CD4-positive, alpha-beta memory T cell (primary cell): Measurements from ENCODE around the gene ZFAND3. TPM values are rescaled to one million over a fixed set of nuclear protein-coding genes. Genes with fewer than 3 reads are reported as not detected.

Experiments
- CTCF ChIA-PET: fragments of 350-600 bp; sonication (Branson Sonifier 250); formaldehyde crosslinking; loops from one replicate; lab custom pipeline; 2021; ENCODE audit warnings: inconsistent platforms; ENCODE audit not compliant: partially characterized antibody; lab: Charles Lee
- POLR2A ChIA-PET: fragments of 350-600 bp; sonication (Branson Sonifier 250); formaldehyde crosslinking; loops from one replicate; lab custom pipeline; 2021; ENCODE audit not compliant: partially characterized antibody; lab: Charles Lee
- DNase-seq, 5 donors: peaks; one replicate each; pipeline versions ENCODE4 v3.0.0 to v3.0.0-alpha.2; 2020 to 2022; ENCODE audit warnings: mixed read lengths in 1 of 5
- H3K27ac ChIP-seq: one replicate; pipeline ENCODE4 v1.7.0; 2013; ENCODE audit warnings: low read depth, low read length
- H3K27me3 ChIP-seq: 2 replicates; pipeline ENCODE4 v1.7.0; 2013; ENCODE audit warnings: mild to moderate bottlenecking, low read length, moderate library complexity; ENCODE audit not compliant: insufficient read depth
- H3K36me3 ChIP-seq: 2 replicates; pipeline ENCODE4 v1.7.0; 2013; ENCODE audit warnings: mild to moderate bottlenecking, low read length, moderate library complexity; ENCODE audit not compliant: insufficient read depth
- H3K4me1 ChIP-seq: 2 replicates; pipeline ENCODE4 v1.7.0; 2013; ENCODE audit warnings: mild to moderate bottlenecking, low read length, moderate library complexity; ENCODE audit not compliant: insufficient read depth
- H3K4me3 ChIP-seq, 2 donors: one replicate each; pipeline ENCODE4 v1.7.0; 2013; ENCODE audit warnings: low read length in 2 of 2, mild to moderate bottlenecking in 1 of 2
- H3K9me3 ChIP-seq, 2 donors: one replicate each; pipeline ENCODE4 v1.7.0; 2013; ENCODE audit warnings: low read length in 2 of 2, control low read depth in 1 of 2; ENCODE audit not compliant: control insufficient read depth in 1 of 2
- H3K27ac Mint-ChIP-seq, 7 donors: one replicate each; pipeline ENCODE4 v1.8.0; 2020 to 2021; ENCODE audit warnings: mixed read lengths in 7 of 7, mild to moderate bottlenecking in 6 of 7, inconsistent platforms in 3 of 7, moderate library complexity in 3 of 7
- H3K27me3 Mint-ChIP-seq, 2 donors: one replicate each; pipeline ENCODE4 v1.8.0; 2020 to 2021; ENCODE audit warnings: mixed read lengths in 2 of 2
- H3K36me3 Mint-ChIP-seq, 2 donors: one replicate each; pipeline ENCODE4 v1.8.0; 2020 to 2021; ENCODE audit warnings: mixed read lengths in 2 of 2, inconsistent platforms in 1 of 2, mild to moderate bottlenecking in 1 of 2
- H3K4me1 Mint-ChIP-seq, 4 donors: one replicate each; pipeline ENCODE4 v1.8.0; 2020 to 2021; ENCODE audit warnings: mixed read lengths in 4 of 4, mild to moderate bottlenecking in 1 of 4
- H3K4me3 Mint-ChIP-seq, 8 donors: one replicate each; pipeline ENCODE4 v1.8.0; 2020 to 2021; ENCODE audit warnings: mixed read lengths in 8 of 8, mild to moderate bottlenecking in 7 of 8, moderate library complexity in 6 of 8, inconsistent platforms in 3 of 8
- H3K9me3 Mint-ChIP-seq, 8 donors: one replicate each; pipeline ENCODE4 v1.8.0; 2020 to 2021; ENCODE audit warnings: mixed read lengths in 8 of 8, mild to moderate bottlenecking in 5 of 8, inconsistent platforms in 3 of 8, moderate library complexity in 1 of 8
- intact Hi-C: fragments of 100-400 bp; cut with micrococcal nuclease; formaldehyde crosslinking; loops from one replicate; pipeline ENCODE4 v1.15.1; 2023
- polyA plus RNA-seq, 2 donors: library from polyadenylated mRNA; unstranded; fragments of 300-500 nt; fragmentation: Illumina TruSeq; gene quantifications; one replicate each; pipeline ENCODE4 v1.2.3, GENCODE V29; 2021
- total RNA-seq, 2 experiments: library from RNA; stranded (reverse); gene quantifications; one replicate each; pipeline ENCODE4 v1.2.3, GENCODE V29; 2021

Gene ZFAND3
- total and polyA plus RNA-seq, 4 experiments from 2014 or later, result 2.1 to 33.0 (median 20.1) TPM

GRCh38 chr6:37787216-37787615 is 32.3 kb upstream of the ZFAND3 start:
- peak overlapping the region in 1 of 7 donors; percentile 68 for H3K27ac Mint-ChIP-seq
- no peaks in the 10 kb centered on the region for H3K36me3 ChIP-seq
- POLR2A ChIA-PET, result no interaction called here
- H3K4me3 Mint-ChIP-seq, result no peak overlapping the region
- intact Hi-C loops, result no loop called here
- H3K27me3 ChIP-seq, result peaks cover 17% of the 10 kb centered on the region
- H3K27ac ChIP-seq, result no peak overlapping the region
- peaks cover 8 to 24% (median 15%) of the 10 kb centered on the region in 4 donors for H3K4me1 Mint-ChIP-seq
- no peaks in the 10 kb centered on the region for H3K9me3 Mint-ChIP-seq
- no peak overlapping the region for H3K4me3 ChIP-seq
- H3K4me1 ChIP-seq, result peaks cover 12% of the 10 kb centered on the region
- no peaks in the 10 kb centered on the region for H3K9me3 ChIP-seq
- DNase-seq, result no peak
- peaks cover 20 to 23% of the 10 kb centered on the region in 2 donors for H3K27me3 Mint-ChIP-seq
- H3K36me3 Mint-ChIP-seq, result no peaks in the 10 kb centered on the region
- CTCF ChIA-PET, result interaction anchor here (1.4 kb wide), 1 partner anchor 783 kb away, joined by 4 read pairs; no protein-coding TSS in a partner anchor

DNA sequence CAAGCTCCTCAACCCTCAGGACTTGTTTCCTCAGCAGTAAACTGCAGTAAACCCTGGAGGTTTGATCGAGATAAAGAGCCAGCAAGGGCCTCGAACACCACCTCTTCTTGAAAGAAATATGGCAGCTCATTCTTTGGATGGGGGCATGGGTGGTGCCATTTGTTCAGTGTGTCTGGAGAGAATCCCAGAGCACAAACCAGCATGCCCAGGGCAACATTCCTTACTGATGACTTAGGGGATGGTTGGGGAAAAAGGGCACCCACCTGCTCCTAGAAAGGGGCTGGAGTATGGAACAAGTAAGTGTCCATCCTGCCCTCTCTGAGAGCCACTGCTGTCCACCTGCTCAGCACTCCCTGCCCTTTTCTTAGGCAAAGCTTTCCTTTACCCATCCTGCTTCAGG is 31.3 kb upstream of the ZFAND3 start:
- peaks cover 8 to 20% (median 13%) of the 10 kb centered on the region in 4 donors for H3K4me1 Mint-ChIP-seq
- no peaks in the 10 kb centered on the region for H3K9me3 Mint-ChIP-seq
- no peak overlapping the region for H3K27ac ChIP-seq
- no peaks in the 10 kb centered on the region for H3K9me3 ChIP-seq
- H3K27me3 Mint-ChIP-seq, result peaks cover 16 to 17% of the 10 kb centered on the region in 2 donors
- no peaks in the 10 kb centered on the region for H3K36me3 ChIP-seq
- H3K4me3 ChIP-seq, result no peak overlapping the region
- H3K4me1 ChIP-seq, result peaks cover 10% of the 10 kb centered on the region
- H3K27ac Mint-ChIP-seq, result no peak overlapping the region
- H3K4me3 Mint-ChIP-seq, result no peak overlapping the region
- peaks cover 13% of the 10 kb centered on the region for H3K27me3 ChIP-seq
- no peaks in the 10 kb centered on the region for H3K36me3 Mint-ChIP-seq
- intact Hi-C loops, result no loop called here
- ChIA-PET POLR2A (no interaction called here), CTCF (interaction anchor here (1.4 kb wide), 2 partner anchors 706 to 781 kb away, joined by 3 to 4 read pairs; no protein-coding TSS in a partner anchor)
- DNase-seq, result no peak

GRCh38 chr6:37791156-37791919 is 28.2 kb upstream of the ZFAND3 start:
- Mint-ChIP-seq H3K36me3 (no peaks in the 10 kb centered on the region), H3K9me3 (no peaks in the 10 kb centered on the region), H3K27ac (peak overlapping the region in 1 of 7 donors; percentile 38), H3K27me3 (peaks cover 0 to 1% of the 10 kb centered on the region in 2 donors), H3K4me1 (peaks cover 2 to 9% (median 5%) of the 10 kb centered on the region in 4 donors), H3K4me3 (no peak overlapping the region)
- Histone ChIP-seq H3K27ac (no peak overlapping the region), H3K4me1 (no peaks in the 10 kb centered on the region), H3K27me3 (no peaks in the 10 kb centered on the region), H3K9me3 (no peaks in the 10 kb centered on the region), H3K4me3 (no peak overlapping the region), H3K36me3 (no peaks in the 10 kb centered on the region)
- intact Hi-C loops, result loop anchor here (1.0 to 2.0 kb wide), 6 partner anchors 28 to 879 kb away; partner anchors contain the start of gene ZFAND3
- CTCF ChIA-PET, result interaction anchor here (0.6 to 2.2 kb wide), 12 partner anchors 10 to 703 kb away, joined by 3 to 7 read pairs (median 3); no protein-coding TSS in a partner anchor
- DNase-seq, result peak; percentile 55 to 87 (median 63)
- POLR2A ChIA-PET, result interaction anchor here (2.3 kb wide), 1 partner anchor 27 kb away, joined by 11 read pairs; no protein-coding TSS in a partner anchor

DNA sequence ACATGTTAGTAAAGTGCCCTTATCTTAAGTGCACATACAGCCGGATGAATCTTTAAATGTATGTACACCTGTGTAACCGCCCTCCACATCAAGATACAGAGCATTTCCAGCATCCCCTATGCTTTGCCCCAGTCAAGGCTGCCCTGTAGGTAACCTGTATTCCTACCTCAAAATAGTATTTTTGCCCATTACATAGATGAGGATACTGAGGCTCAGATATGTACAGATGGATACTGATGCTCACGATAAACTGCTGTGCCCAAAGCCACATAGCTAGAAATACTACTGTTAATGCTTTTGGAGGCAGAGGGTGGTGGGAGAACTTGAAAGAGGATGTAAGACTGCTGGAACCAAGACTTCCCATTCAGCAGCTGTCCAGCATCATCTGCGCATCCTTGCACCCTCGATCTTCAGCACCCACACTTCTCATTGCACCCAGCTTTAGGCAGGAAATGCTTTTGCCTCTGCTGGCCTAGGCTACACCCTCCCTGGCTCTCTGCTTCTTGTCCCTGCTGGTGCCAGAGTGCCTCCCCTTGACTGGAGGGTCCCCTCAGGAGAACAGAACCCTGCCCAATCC is 27.0 kb upstream of the ZFAND3 start:
- Histone ChIP-seq H3K27me3 (no peaks in the 10 kb centered on the region), H3K4me3 (no peak overlapping the region), H3K4me1 (no peaks in the 10 kb centered on the region), H3K27ac (no peak overlapping the region), H3K9me3 (no peaks in the 10 kb centered on the region), H3K36me3 (no peaks in the 10 kb centered on the region)
- no peak for DNase-seq
- CTCF ChIA-PET, result interaction anchor here (0.5 to 2.2 kb wide), 9 partner anchors 26 to 1064 kb away, joined by 3 to 7 read pairs (median 3); no protein-coding TSS in a partner anchor
- Mint-ChIP-seq H3K4me1 (peaks cover 2 to 9% (median 5%) of the 10 kb centered on the region in 4 donors), H3K36me3 (no peaks in the 10 kb centered on the region), H3K27ac (no peak overlapping the region), H3K4me3 (no peak overlapping the region), H3K27me3 (peaks cover 0 to 1% of the 10 kb centered on the region in 2 donors), H3K9me3 (no peaks in the 10 kb centered on the region)
- POLR2A ChIA-PET, result interaction anchor here (0.7 to 2.3 kb wide), 2 partner anchors 26 to 68 kb away, joined by 3 to 11 read pairs; no protein-coding TSS in a partner anchor
- intact Hi-C loops, result no loop called here

GRCh38 chr6:37793067-37793466 is 26.5 kb upstream of the ZFAND3 start:
- no peak overlapping the region for H3K27ac Mint-ChIP-seq
- intact Hi-C loops, result no loop called here
- peaks cover 2 to 9% (median 5%) of the 10 kb centered on the region in 4 donors for H3K4me1 Mint-ChIP-seq
- Histone ChIP-seq H3K9me3 (no peaks in the 10 kb centered on the region), H3K36me3 (no peaks in the 10 kb centered on the region), H3K27me3 (no peaks in the 10 kb centered on the region), H3K4me1 (no peaks in the 10 kb centered on the region), H3K4me3 (no peak overlapping the region), H3K27ac (no peak overlapping the region)
- CTCF ChIA-PET, result interaction anchor here (0.5 to 2.2 kb wide), 4 partner anchors 25 to 706 kb away, joined by 3 to 7 read pairs (median 4); no protein-coding TSS in a partner anchor
- no peaks in the 10 kb centered on the region for H3K27me3 Mint-ChIP-seq
- POLR2A ChIA-PET, result interaction anchor here (2.3 kb wide), 1 partner anchor 26 kb away, joined by 11 read pairs; no protein-coding TSS in a partner anchor
- no peaks in the 10 kb centered on the region for H3K9me3 Mint-ChIP-seq
- no peaks in the 10 kb centered on the region for H3K36me3 Mint-ChIP-seq
- no peak for DNase-seq
- no peak overlapping the region for H3K4me3 Mint-ChIP-seq

DNA sequence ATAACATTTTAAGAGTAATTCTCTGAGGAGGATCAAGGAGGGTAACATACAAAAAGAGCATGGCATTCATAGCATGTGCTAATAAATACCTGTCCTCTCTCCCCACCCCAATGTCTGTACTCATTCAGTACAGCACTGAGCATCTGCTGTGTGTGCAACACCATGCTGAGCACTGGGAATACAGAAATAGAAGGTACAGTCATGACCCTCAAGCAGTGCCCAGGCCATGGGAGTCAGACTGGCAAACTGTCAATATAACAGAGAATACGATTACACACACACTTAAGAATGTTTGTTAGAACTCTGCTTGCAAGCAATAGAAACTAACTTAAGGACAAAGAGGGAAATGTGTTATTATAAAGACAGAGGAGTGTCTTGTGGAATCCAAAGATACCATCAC is 24.7 kb upstream of the ZFAND3 start:
- no peaks in the 10 kb centered on the region for H3K27me3 ChIP-seq
- no peak for DNase-seq
- no peaks in the 10 kb centered on the region for H3K36me3 ChIP-seq
- H3K4me1 Mint-ChIP-seq, result peaks cover 2 to 9% (median 5%) of the 10 kb centered on the region in 4 donors
- H3K27ac ChIP-seq, result no peak overlapping the region
- ChIA-PET CTCF (interaction anchor here (1.6 kb wide), 1 partner anchor 217 kb away, joined by 3 read pairs; no protein-coding TSS in a partner anchor), POLR2A (interaction anchor here (1.0 kb wide), 1 partner anchor 24 kb away, joined by 3 read pairs; no protein-coding TSS in a partner anchor)
- intact Hi-C loops, result no loop called here
- H3K27me3 Mint-ChIP-seq, result no peaks in the 10 kb centered on the region
- H3K36me3 Mint-ChIP-seq, result no peaks in the 10 kb centered on the region
- no peaks in the 10 kb centered on the region for H3K4me1 ChIP-seq
- no peak overlapping the region for H3K4me3 Mint-ChIP-seq
- no peaks in the 10 kb centered on the region for H3K9me3 ChIP-seq
- H3K27ac Mint-ChIP-seq, result no peak overlapping the region
- no peaks in the 10 kb centered on the region for H3K9me3 Mint-ChIP-seq
- H3K4me3 ChIP-seq, result no peak overlapping the region
